Gastroesophageal sphincter (tissue), 4 donors: ENCODE measurements around the gene NLRP12. TPM values are rescaled to one million over a fixed set of nuclear protein-coding genes. Genes with fewer than 3 reads are reported as not detected.
"Not testable (repeated sequence)": the region's sequence is repeated elsewhere in the genome, so short reads cannot be mapped to it uniquely, and the experiment has no call there.

Source experiments
- ATAC-seq: fragments of 150-250 bp; one replicate; pipeline ENCODE4 v1.9.1; 2016; ENCODE audit warnings: mild to moderate bottlenecking, moderate library complexity
- H3K27ac ChIP-seq, 4 donors: fragments of 200-600 bp; sonication (generic) in 3 of 4; 1 replicate in 3 of 4; 2 replicates in 1 of 4; pipeline ENCODE4 v1.5.1; 2016 to 2019
- H3K27me3 ChIP-seq: fragments of 200-600 bp; sonication (generic); one replicate; pipeline ENCODE4 v1.5.1; 2019
- H3K36me3 ChIP-seq, 2 donors: fragments of 200-600 bp; sonication (generic); one replicate each; pipeline ENCODE4 v1.5.1; 2019; ENCODE audit warnings: control low read depth in 1 of 2
- H3K4me1 ChIP-seq, 3 donors: fragments of 200-600 bp; sonication (generic); 1 replicate in 2 of 3; 2 replicates in 1 of 3; pipeline ENCODE4 v1.5.1; 2016 to 2019; ENCODE audit warnings: control low read depth in 2 of 3
- H3K4me3 ChIP-seq, 2 donors: fragments of 200-600 bp; sonication (generic); one replicate each; pipeline ENCODE4 v1.5.1; 2019; ENCODE audit warnings: mild to moderate bottlenecking in 1 of 2, moderate library complexity in 1 of 2
- H3K9me3 ChIP-seq, 3 donors: fragments of 200-600 bp; sonication (generic); one replicate each; pipeline ENCODE4 v1.5.1; 2017 to 2019; ENCODE audit warnings: control low read depth in 2 of 3
- CTCF ChIP-seq, 4 experiments: fragments of 200-600 bp in 2 of 4; fragments of 450-650 bp in 2 of 4; sonication (generic) in 1 of 4; IDR thresholded peaks; one replicate each; pipeline ENCODE4 v1.5.1; 2017 to 2019; ENCODE audit warnings: antibody characterized with exemption in 4 of 4, mild to moderate bottlenecking in 2 of 4, moderate library complexity in 2 of 4
- EP300 ChIP-seq: sonication (generic); formaldehyde crosslinking; IDR thresholded peaks from one replicate; pipeline ENCODE4 v1.6.1; 2017; ENCODE audit warnings: antibody characterized with exemption, mild to moderate bottlenecking
- POLR2A ChIP-seq, 2 donors: fragments of 450-650 bp; IDR thresholded peaks; one replicate each; pipeline ENCODE4 v1.6.1; 2017; ENCODE audit warnings: antibody characterized with exemption in 2 of 2, mild to moderate bottlenecking in 2 of 2, moderate library complexity in 1 of 2
- POLR2AphosphoS5 ChIP-seq: sonication (generic); formaldehyde crosslinking; IDR thresholded peaks from one replicate; pipeline ENCODE4 v1.6.1; 2017; ENCODE audit warnings: antibody characterized with exemption
- WGBS, 2 donors: methylation state at CpG; one replicate each; pipeline ENCODE4 v1.1.5; 2018; ENCODE audit warnings: low coverage in 1 of 2; 5-methylcytosine and 5-hydroxymethylcytosine counted together
- small RNA-seq, 4 donors: library from RNA; depleted of rRNA; stranded (forward); fragments of <200 nt; gene quantifications; one replicate each; pipeline ENCODE3, GENCODE V24; 2016
- total RNA-seq, 4 donors: library from RNA; depleted of rRNA; stranded (reverse); fragments of >200 nt; gene quantifications; one replicate each; pipeline ENCODE4 v1.1.0, GENCODE V29; 2016

The NLRP12 gene
- total RNA-seq, 4 donors from 2014 or later, result 0.23 to 1.1 (median 0.28) TPM

DNA sequence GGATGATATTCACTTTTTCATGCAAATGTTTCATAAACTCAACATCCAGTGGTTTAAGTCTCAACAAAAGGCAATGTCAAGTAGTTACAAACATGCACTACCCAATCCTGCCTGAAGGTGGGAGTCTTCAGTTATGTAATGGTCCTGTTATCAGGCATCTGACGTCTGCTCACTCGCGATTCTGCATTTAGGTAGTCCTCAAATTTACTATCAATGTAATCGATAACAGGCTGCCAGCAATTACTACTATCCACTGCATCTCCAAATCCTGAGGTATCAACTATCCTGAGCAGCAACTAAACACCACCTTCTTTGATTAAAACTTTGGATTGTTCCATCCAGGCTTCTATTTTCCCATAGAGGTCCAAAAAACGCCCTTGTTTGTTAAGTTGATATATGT, 51.2 kb downstream of the NLRP12 start:
- Histone ChIP-seq H3K27me3 (peaks cover 70% of the 10 kb centered on the region), H3K9me3 (no peaks in the 10 kb centered on the region), H3K4me1 (no peaks in the 10 kb centered on the region), H3K4me3 (no peak overlapping the region), H3K27ac (no peak overlapping the region), H3K36me3 (no peaks in the 10 kb centered on the region)
- no peak for TF ChIP-seq EP300
- TF ChIP-seq CTCF (IDR thresholded peaks at IDR 0.05), result peak; percentile 50 to 65 (median 54)
- no peak for TF ChIP-seq POLR2AphosphoS5
- no peak for ATAC-seq
- WGBS, 2 donors, result 10 to 12% methylated on average over 5 of the region's 5 CpGs

GRCh38 chr19:53771144-53771543, 53.0 kb downstream of the NLRP12 start:
- no peak overlapping the region for H3K27ac ChIP-seq
- no peak for TF ChIP-seq POLR2A (IDR thresholded peaks at IDR 0.05)
- no peak for TF ChIP-seq EP300
- TF ChIP-seq CTCF (IDR thresholded peaks at IDR 0.05), result no peak
- TF ChIP-seq POLR2AphosphoS5, result no peak
- no peak for ATAC-seq
- 32 to 45% methylated on average over 4 of the region's 4 CpGs for WGBS, 2 donors
- H3K4me1 ChIP-seq, result no peaks in the 10 kb centered on the region
- H3K9me3 ChIP-seq, result no peaks in the 10 kb centered on the region
- peaks cover 79% of the 10 kb centered on the region for H3K27me3 ChIP-seq
- no peaks in the 10 kb centered on the region for H3K36me3 ChIP-seq
- H3K4me3 ChIP-seq, result no peak overlapping the region

GRCh38 chr19:53769696-53770309, 54.3 kb downstream of the NLRP12 start:
- H3K36me3 ChIP-seq, ATAC-seq, H3K4me3 ChIP-seq, H3K9me3 ChIP-seq, H3K4me1 ChIP-seq, H3K27ac ChIP-seq: not testable (repeated sequence)
- 67% methylated on average over 1 of the region's 12 CpGs; no CpG with 5 or more reads in 1 of the 2 donors for WGBS, 2 donors
- H3K27me3 ChIP-seq, result peaks cover 78% of the 10 kb centered on the region

DNA sequence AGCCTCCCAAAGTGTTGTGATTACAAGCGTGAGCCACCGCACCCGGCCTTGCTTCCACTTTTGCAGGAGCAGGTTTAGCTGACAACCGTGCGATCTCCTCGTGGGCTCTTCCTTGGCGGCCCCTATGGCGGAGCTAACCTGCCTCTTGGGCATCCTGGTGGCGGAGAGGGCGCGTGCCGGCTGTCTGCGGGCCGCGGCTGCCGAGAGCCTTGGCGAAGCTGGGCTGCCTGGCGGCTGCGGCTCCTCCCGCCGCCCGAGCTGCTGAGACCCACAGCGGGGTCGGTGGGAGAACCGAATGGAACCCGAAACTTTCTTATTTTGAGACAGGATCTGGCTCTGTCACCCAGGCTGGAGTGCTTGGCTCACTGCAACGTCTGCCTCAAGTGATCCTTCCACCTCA, 55.7 kb downstream of the NLRP12 start:
- Histone ChIP-seq H3K9me3 (no peaks in the 10 kb centered on the region), H3K27ac (no peak overlapping the region), H3K4me1 (no peaks in the 10 kb centered on the region), H3K4me3 (no peak overlapping the region), H3K27me3 (peaks cover 64% of the 10 kb centered on the region), H3K36me3 (no peaks in the 10 kb centered on the region)
- 80% methylated on average over 1 of the region's 27 CpGs; no CpG with 5 or more reads in 1 of the 2 donors for WGBS, 2 donors
- no peak for ATAC-seq
- no peak for TF ChIP-seq POLR2AphosphoS5
- no peak for TF ChIP-seq CTCF (IDR thresholded peaks at IDR 0.05)
- no peak for TF ChIP-seq POLR2A (IDR thresholded peaks at IDR 0.05)
- TF ChIP-seq EP300, result no peak

DNA sequence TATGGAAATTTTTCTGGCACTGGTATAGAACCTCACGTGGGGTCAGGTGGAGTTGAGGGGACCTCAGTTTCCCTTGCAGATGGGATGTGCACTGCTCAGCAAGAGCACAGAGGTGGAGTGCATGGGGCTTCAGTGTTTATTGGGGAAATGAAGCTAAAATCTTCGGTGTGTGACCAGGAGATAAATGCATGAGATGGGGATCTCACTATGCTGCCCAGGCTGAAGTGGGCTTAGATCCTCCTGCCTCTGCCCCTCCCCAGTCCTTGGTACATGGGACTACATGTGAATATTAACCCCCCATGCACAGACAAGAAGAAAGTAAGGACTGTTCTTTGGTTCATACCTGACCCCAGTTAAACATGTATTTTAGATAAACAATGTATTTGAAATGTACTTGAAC, 65.1 kb downstream of the NLRP12 start:
- H3K36me3 ChIP-seq, H3K9me3 ChIP-seq, H3K27ac ChIP-seq, ATAC-seq, H3K4me3 ChIP-seq, H3K4me1 ChIP-seq: not testable (repeated sequence)
- WGBS, 2 donors, result 75% methylated on average over 1 of the region's 2 CpGs; no CpG with 5 or more reads in 1 of the 2 donors
- peaks cover 36% of the 10 kb centered on the region for H3K27me3 ChIP-seq

Small RNA genes lying within 50 kb of the gene (small RNA-seq; reads per million reads assigned to genes)
- gene AC008753.1 (0 reads per million in 4 donors), gene MIR1283-2 (0 reads per million in 4 donors), gene MIR371A (0 reads per million in 4 donors), gene MIR372 (0 reads per million in 4 donors), gene MIR373 (0 reads per million in 4 donors), gene MIR516A1 (0 reads per million in 4 donors), gene MIR516A2 (0 reads per million in 4 donors), gene MIR519A1 (0 reads per million in 4 donors), gene MIR521-1 (0 reads per million in 4 donors), gene MIR527 (0 reads per million in 4 donors), gene RNU6-1041P (0 reads per million in 4 donors), gene RNU6-165P (0 reads per million in 4 donors), gene RNU6-751P (0 reads per million in 4 donors), gene RNU6-982P (0 reads per million in 4 donors)

Other genes starting within 250 kb of the NLRP12 start
- gene DPRX, start 192.3 kb downstream of the NLRP12 start, total RNA-seq, result not detected
- 100 to 1,000 TPM; 103 to 355 (median 140) TPM for gene MYADM, start 43.6 kb upstream of the NLRP12 start, total RNA-seq
- not detected for gene PRKCG, start 57.9 kb upstream of the NLRP12 start, total RNA-seq
- gene CACNG7, start 85.0 kb upstream of the NLRP12 start, total RNA-seq, result not detected
- gene CACNG8, start 138.6 kb upstream of the NLRP12 start, total RNA-seq, result under 1 TPM in 2 of 4 donors, not detected in 2; 0.04 to 0.16 TPM
- not detected for gene CACNG6, start 167.3 kb upstream of the NLRP12 start, total RNA-seq
- not detected for gene VSTM1, start 239.6 kb upstream of the NLRP12 start, total RNA-seq